SU-DHL-6 (cell line): ENCODE results near the gene CERT1.
"Not testable (repeated sequence)": the region's sequence is repeated elsewhere in the genome, so short reads cannot be mapped to it uniquely, and the experiment has no call there.

Experiments
- CTCF ChIP-seq: fragments of 200-600 bp; sonication (generic); IDR thresholded peaks from one replicate; pipeline ENCODE4 v1.5.1; 2017; ENCODE audit warnings: antibody characterized with exemption, mild to moderate bottlenecking, low read length, moderate library complexity; ENCODE audit not compliant: insufficient read depth, poor library complexity, severe bottlenecking
- EZH2phosphoT487 ChIP-seq: fragments of 200-600 bp; sonication (generic), shearing (Covaris generic); conservative IDR thresholded peaks from 2 replicates; pipeline ENCODE4 v1.6.1; 2018; ENCODE audit warnings: mild to moderate bottlenecking, antibody characterized with exemption, low read length, moderate library complexity, mixed read lengths

DNA sequence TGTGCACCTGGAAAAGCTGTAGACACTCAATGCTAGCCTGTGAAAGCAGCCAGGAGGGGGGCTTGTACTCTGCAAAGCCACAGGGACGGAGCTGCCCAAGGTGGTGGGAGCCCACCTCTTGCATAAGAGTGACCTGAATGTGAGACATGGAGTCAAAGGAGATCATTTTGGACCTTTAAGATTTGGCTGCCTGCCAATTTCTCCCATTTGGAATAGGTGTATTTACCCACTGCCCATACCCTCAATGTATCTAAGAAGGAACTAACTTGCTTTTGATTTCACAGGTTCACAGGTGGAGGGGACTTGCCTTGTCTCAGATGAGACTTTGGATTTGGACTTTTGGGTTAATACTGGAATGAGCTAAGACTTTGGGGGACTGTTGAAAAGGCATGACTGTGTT lies 12.6 kb downstream of the CERT1 start:
- not testable (repeated sequence) for TF ChIP-seq CTCF, EZH2phosphoT487
